ENCODE data around the gene ZC3H14.

Gene ZC3H14

GRCh38 chr14:88541324-88541723 lies 21.5 kb upstream of the ZC3H14 start:
- DNase-seq (ENCODE audit: low read depth in 1 of 2, low spot score in 1 of 2): no peak
- TF ChIP-seq JUND (IDR thresholded peaks at IDR 0.05; ENCODE audit: low read depth): no peak
- in situ Hi-C loops (cut with HindIII; ENCODE audit: low pct_unique_long_range_greater_than_20kb, low sequenced_read_pairs): no loop called here

- DNase-seq (ENCODE audit: low read depth in 1 of 2, low spot score in 1 of 2): peak in 1 of 2 experiments; percentile 77
- TF ChIP-seq JUND (IDR thresholded peaks at IDR 0.05; ENCODE audit: low read depth): peak; percentile 71
- in situ Hi-C loops (cut with HindIII; ENCODE audit: low pct_unique_long_range_greater_than_20kb, low sequenced_read_pairs): no loop called here
Measured at GRCh38 chr14:88542857-88543795, 19.7 kb upstream of the ZC3H14 start.

GRCh38 chr14:88545256-88545655 lies 17.6 kb upstream of the ZC3H14 start:
- in situ Hi-C loops (cut with HindIII; ENCODE audit: low pct_unique_long_range_greater_than_20kb, low sequenced_read_pairs): no loop called here
- no peak for DNase-seq (ENCODE audit: low read depth in 1 of 2, low spot score in 1 of 2)
- no peak for TF ChIP-seq JUND (IDR thresholded peaks at IDR 0.05; ENCODE audit: low read depth)

GRCh38 chr14:88546621-88547385 lies 16.0 kb upstream of the ZC3H14 start:
- in situ Hi-C loops (cut with HindIII; ENCODE audit: low pct_unique_long_range_greater_than_20kb, low sequenced_read_pairs): no loop called here
- TF ChIP-seq JUND (IDR thresholded peaks at IDR 0.05; ENCODE audit: low read depth): 0 out of 2 replicates have a peak, but pooled peaks have one; percentile 19

GRCh38 chr14:88547386-88547780 lies 15.5 kb upstream of the ZC3H14 start:
- in situ Hi-C loops (cut with HindIII; ENCODE audit: low pct_unique_long_range_greater_than_20kb, low sequenced_read_pairs): no loop called here
- no peak for TF ChIP-seq JUND (IDR thresholded peaks at IDR 0.05; ENCODE audit: low read depth)

More at GRCh38 chr14:88546621-88547385, 16.0 kb upstream of the ZC3H14 start:
- DNase-seq (ENCODE audit: low read depth in 1 of 2, low spot score in 1 of 2): peak; percentile 70 to 74

GRCh38 chr14:88550078-88550477 lies 12.8 kb upstream of the ZC3H14 start:
- no peak for DNase-seq (ENCODE audit: low read depth in 1 of 2, low spot score in 1 of 2)
- TF ChIP-seq JUND (IDR thresholded peaks at IDR 0.05; ENCODE audit: low read depth): no peak
- in situ Hi-C loops (cut with HindIII; ENCODE audit: low pct_unique_long_range_greater_than_20kb, low sequenced_read_pairs): no loop called here

More at GRCh38 chr14:88547386-88547780, 15.5 kb upstream of the ZC3H14 start:
- no peak for DNase-seq (ENCODE audit: low read depth in 1 of 2, low spot score in 1 of 2)

GRCh38 chr14:88551094-88551870 lies 11.6 kb upstream of the ZC3H14 start:
- no peak for TF ChIP-seq JUND (IDR thresholded peaks at IDR 0.05; ENCODE audit: low read depth)
- DNase-seq (ENCODE audit: low read depth in 1 of 2, low spot score in 1 of 2): peak; percentile 74 to 95
- in situ Hi-C loops (cut with HindIII; ENCODE audit: low pct_unique_long_range_greater_than_20kb, low sequenced_read_pairs): no loop called here

GRCh38 chr14:88551980-88552431 lies 10.8 kb upstream of the ZC3H14 start:
- no peak for TF ChIP-seq JUND (IDR thresholded peaks at IDR 0.05; ENCODE audit: low read depth)
- no peak for DNase-seq (ENCODE audit: low read depth in 1 of 2, low spot score in 1 of 2)
- in situ Hi-C loops (cut with HindIII; ENCODE audit: low pct_unique_long_range_greater_than_20kb, low sequenced_read_pairs): no loop called here

GRCh38 chr14:88552876-88553275 lies 10.0 kb upstream of the ZC3H14 start:
- in situ Hi-C loops (cut with HindIII; ENCODE audit: low pct_unique_long_range_greater_than_20kb, low sequenced_read_pairs): no loop called here
- DNase-seq (ENCODE audit: low read depth in 1 of 2, low spot score in 1 of 2): no peak
- no peak for TF ChIP-seq JUND (IDR thresholded peaks at IDR 0.05; ENCODE audit: low read depth)

- DNase-seq (ENCODE audit: low read depth in 1 of 2, low spot score in 1 of 2): no peak
- in situ Hi-C loops (cut with HindIII; ENCODE audit: low pct_unique_long_range_greater_than_20kb, low sequenced_read_pairs): no loop called here
- no peak for TF ChIP-seq JUND (IDR thresholded peaks at IDR 0.05; ENCODE audit: low read depth)
Measured at GRCh38 chr14:88553886-88554456, 8.9 kb upstream of the ZC3H14 start.

- peak; percentile 85 to 88 for DNase-seq (ENCODE audit: low read depth in 1 of 2, low spot score in 1 of 2)
- in situ Hi-C loops (cut with HindIII; ENCODE audit: low pct_unique_long_range_greater_than_20kb, low sequenced_read_pairs): no loop called here
Measured at GRCh38 chr14:88554457-88555286, 8.2 kb upstream of the ZC3H14 start, which contains the start of gene PTPN21. PTPN21 (minus strand) TSS chr14:88555007; CDS start chr14:88550417, 4,590 bp downstream.

More at GRCh38 chr14:88554457-88555286, 8.2 kb upstream of the ZC3H14 start, which contains the start of gene PTPN21:
- TF ChIP-seq JUND (IDR thresholded peaks at IDR 0.05; ENCODE audit: low read depth): peak; percentile 38; the same call in 1 of the 2 replicates
